Sigmoid colon (tissue), 4 donors: ENCODE data around the gene TP53I11.

Source experiments
- CTCF ChIP-seq, 4 experiments: fragments of 450-650 bp in 3 of 4; fragments of 200-600 bp in 1 of 4; IDR thresholded peaks; one replicate each; pipeline ENCODE4 v1.5.1; 2016 to 2019; ENCODE audit warnings: antibody characterized with exemption in 4 of 4, mild to moderate bottlenecking in 3 of 4, moderate library complexity in 2 of 4
- EP300 ChIP-seq, 4 donors: sonication (generic); formaldehyde crosslinking; IDR thresholded peaks; one replicate each; pipeline ENCODE4 v1.6.1; 2017; ENCODE audit warnings: antibody characterized with exemption in 4 of 4
- POLR2A ChIP-seq, 2 donors: fragments of 450-650 bp; IDR thresholded peaks; one replicate each; pipeline ENCODE4 v1.6.1; 2016; ENCODE audit warnings: antibody characterized with exemption in 2 of 2, mild to moderate bottlenecking in 2 of 2, moderate library complexity in 2 of 2
- POLR2AphosphoS5 ChIP-seq, 4 donors: sonication (generic); formaldehyde crosslinking; IDR thresholded peaks; one replicate each; pipeline ENCODE4 v1.6.1; 2017; ENCODE audit warnings: antibody characterized with exemption in 4 of 4

GRCh38 chr11:44988111-44988510, 37.4 kb upstream of the TP53I11 start:
- TF ChIP-seq POLR2A (IDR thresholded peaks at IDR 0.05) (no peak), CTCF (IDR thresholded peaks at IDR 0.05) (no peak), EP300 (IDR thresholded peaks at IDR 0.05) (no peak), POLR2AphosphoS5 (IDR thresholded peaks at IDR 0.05) (no peak)
